Pancreas (tissue), 10 donors: ENCODE results near the gene TBCK. TPM values are rescaled to one million over a fixed set of nuclear protein-coding genes. Genes with fewer than 3 reads are reported as not detected.
A peak's percentile ranks its signal among the peaks of the same experiment; 100 is the strongest.

ENCODE experiments used
- ATAC-seq, 4 donors: fragments of 200-7000 bp; cut with Tn5 transposase; one replicate each; pipeline versions ENCODE4 v1.8.0 to v1.9.1; 2020; ENCODE audit warnings: mild to moderate bottlenecking in 4 of 4, moderate library complexity in 4 of 4
- DNase-seq, 6 donors: peaks; one replicate each; pipeline ENCODE4 v3.0.0-alpha.2; 2020
- FAIRE-seq: peaks from 2 replicates; lab custom pipeline; 2012; peaks lifted over from hg19 to GRCh38; lab: Jason Lieb, UNC
- H3K27ac ChIP-seq, 4 donors: fragments of 200-600 bp; sonication (generic); 1 replicate in 3 of 4; 2 replicates in 1 of 4; pipeline versions ENCODE4 v1.5.0 to v1.8.0; 2020
- H3K27me3 ChIP-seq, 4 donors: fragments of 200-600 bp; one replicate each; pipeline ENCODE4 v1.8.0; 2021
- H3K36me3 ChIP-seq, 3 donors: fragments of 200-600 bp; sonication (generic) in 1 of 3; one replicate each; pipeline versions ENCODE4 v1.5.0 to v1.8.0; 2020 to 2021
- H3K4me1 ChIP-seq, 3 donors: fragments of 200-600 bp; one replicate each; pipeline ENCODE4 v1.8.0; 2021
- H3K4me3 ChIP-seq, 4 donors: fragments of 200-600 bp; sonication (generic) in 2 of 4; one replicate each; pipeline versions ENCODE4 v1.5.0 to v1.8.0; 2020 to 2021
- H3K9me3 ChIP-seq, 4 donors: fragments of 200-600 bp; one replicate each; pipeline ENCODE4 v1.8.0; 2021
- CTCF ChIP-seq, 4 donors: fragments of 200-600 bp; sonication (generic) in 3 of 4; IDR thresholded peaks; one replicate each; pipeline versions ENCODE4 v1.5.0 to v1.8.0; 2021; ENCODE audit warnings: antibody characterized with exemption in 4 of 4
- WGBS, 2 donors: extraction: QIAGEN DNeasy Blood & Tissue Kit; methylation state at CpG; one replicate each; pipeline ENCODE4 v1.1.7; 2013; 5-methylcytosine and 5-hydroxymethylcytosine counted together
- intact Hi-C, 3 donors: fragments of 100-400 bp; cut with DNase I; formaldehyde crosslinking; loops; one replicate each; pipeline versions ENCODE4 v1.11.1 to v1.14.2; 2022
- polyA plus RNA-seq, 2 donors: library from polyadenylated mRNA; stranded (reverse); fragments of 200-250 nt; gene quantifications; one replicate each; pipeline ENCODE4 v1.2.3, GENCODE V29; 2013
- total RNA-seq, 6 donors: library from RNA; stranded (reverse); fragmentation: NEBNext Ultra II Directional in 4 of 6; extraction: Animal tissue kit (Norgen Biotek cat#: 25700) in 4 of 6; gene quantifications; one replicate each; pipeline versions ENCODE4 v1.2.1 to v1.2.4, GENCODE V29; 2021 to 2023
- donor health status: healthy with polysubstance abuse.
- donor health status: DM: no; HTN: no; CAD: no; lungs with moderate emphysema.
- donor health status: DM: no; HTN: no; CAD: no.
- donor health status: control.
- donor health status: control.
- donor health status: Bipolar disorder and iron deficiency.
- donor health status: DM: yes; HTN: yes; CAD: no.
- donor health status: DM: no; HTN: no; CAD: no.
- donor health status: DM: no; HTN: no; CAD: no.
- donor health status: DM: yes; HTN: yes; CAD: no.

The TBCK gene
- total and polyA plus RNA-seq, 8 donors = 5.3 to 35.1 (median 12.5) TPM

- no peak for DNase-seq
- ATAC-seq = no peak
- Histone ChIP-seq H3K9me3 (no peaks in the 10 kb centered on the region), H3K4me1 (no peaks in the 10 kb centered on the region), H3K36me3 (peaks cover 0 to 6% (median 0%) of the 10 kb centered on the region in 3 donors), H3K27ac (no peak overlapping the region), H3K27me3 (no peaks in the 10 kb centered on the region), H3K4me3 (no peak overlapping the region)
- intact Hi-C loops = no loop called here
- no peak for FAIRE-seq
- no peak for TF ChIP-seq CTCF (IDR thresholded peaks at IDR 0.05)
These were observed 68.4 kb downstream of the TBCK start for GRCh38 chr4:106247600-106247999.

GRCh38 chr4:106246441-106246840 lies 69.6 kb downstream of the TBCK start:
- ATAC-seq (no peak), DNase-seq (no peak), FAIRE-seq (no peak)
- Histone ChIP-seq H3K4me1 (no peaks in the 10 kb centered on the region), H3K36me3 (peaks cover 0 to 6% (median 0%) of the 10 kb centered on the region in 3 donors), H3K4me3 (no peak overlapping the region), H3K27me3 (no peaks in the 10 kb centered on the region), H3K9me3 (no peaks in the 10 kb centered on the region), H3K27ac (no peak overlapping the region)
- no peak for TF ChIP-seq CTCF (IDR thresholded peaks at IDR 0.05)
- WGBS, 2 donors = 94 to 96% methylated on average over 1 of the region's 1 CpG
- intact Hi-C loops = no loop called here

- FAIRE-seq (no peak), ATAC-seq (peak in 3 of 4 donors; percentile 28 to 35 (median 32)), DNase-seq (no peak)
- Histone ChIP-seq H3K27me3 (no peaks in the 10 kb centered on the region), H3K27ac (no peak overlapping the region), H3K36me3 (peaks cover 0 to 6% (median 0%) of the 10 kb centered on the region in 3 donors), H3K4me1 (no peaks in the 10 kb centered on the region), H3K9me3 (no peaks in the 10 kb centered on the region), H3K4me3 (no peak overlapping the region)
- intact Hi-C loops = no loop called here
- TF ChIP-seq CTCF (IDR thresholded peaks at IDR 0.05) = no peak
- WGBS, 2 donors = 58 to 67% methylated on average over 2 of the region's 2 CpGs
These were observed 70.8 kb downstream of the TBCK start for GRCh38 chr4:106245176-106245575.

GRCh38 chr4:106240699-106241098 lies 75.3 kb downstream of the TBCK start:
- no peak overlapping the region for H3K27ac ChIP-seq
- no peak for ATAC-seq
- no peaks in the 10 kb centered on the region for H3K27me3 ChIP-seq
- no peak overlapping the region for H3K4me3 ChIP-seq
- no peak for FAIRE-seq
- intact Hi-C loops = no loop called here
- H3K9me3 ChIP-seq = no peaks in the 10 kb centered on the region
- WGBS, 2 donors = 90 to 94% methylated on average over 1 of the region's 1 CpG
- no peaks in the 10 kb centered on the region for H3K4me1 ChIP-seq
- no peak for DNase-seq
- peaks cover 0 to 2% (median 0%) of the 10 kb centered on the region in 3 donors for H3K36me3 ChIP-seq
- no peak for TF ChIP-seq CTCF (IDR thresholded peaks at IDR 0.05)

- Histone ChIP-seq H3K36me3 (peaks cover 0 to 2% (median 0%) of the 10 kb centered on the region in 3 donors), H3K9me3 (no peaks in the 10 kb centered on the region), H3K4me1 (no peaks in the 10 kb centered on the region), H3K4me3 (no peak overlapping the region), H3K27me3 (no peaks in the 10 kb centered on the region), H3K27ac (no peak overlapping the region)
- WGBS, 2 donors = 39 to 41% methylated on average over 2 of the region's 2 CpGs
- FAIRE-seq (no peak), DNase-seq (peak in 1 of 6 donors; percentile 16), ATAC-seq (peak; percentile 74 to 92 (median 86))
- intact Hi-C loops = no loop called here
- peak; percentile 34 to 62 (median 59) for TF ChIP-seq CTCF (IDR thresholded peaks at IDR 0.05)
These were observed 77.1 kb downstream of the TBCK start for GRCh38 chr4:106238820-106239420.
